Activated T-cell treated with anti-CD3 and anti-CD28 coated beads, Interleukin-2, amount 50 U/mL, for 1 hour (primary cell): Measurements from ENCODE around the gene ABLIM1.

Experiments used
- DNase-seq: peaks from one replicate; pipeline ENCODE4 v3.0.0-alpha.2; 2020

The ABLIM1 gene

GRCh38 chr10:114402871-114403540 lies 255.1 kb downstream of the ABLIM1 start:
- no peak for DNase-seq

- DNase-seq: no peak
Observed at GRCh38 chr10:114402233-114402632, 255.8 kb downstream of the ABLIM1 start.

- no peak for DNase-seq
Observed at GRCh38 chr10:114401195-114401791, 256.8 kb downstream of the ABLIM1 start.

GRCh38 chr10:114400091-114400490 lies 258.0 kb downstream of the ABLIM1 start:
- no peak for DNase-seq

- DNase-seq: no peak
Observed at GRCh38 chr10:114399576-114399975, 258.5 kb downstream of the ABLIM1 start.

- no peak for DNase-seq
Observed at GRCh38 chr10:114398587-114399331, 259.3 kb downstream of the ABLIM1 start.

- no peak for DNase-seq
Observed at GRCh38 chr10:114397651-114398145, 260.4 kb downstream of the ABLIM1 start.

- no peak for DNase-seq
Observed at GRCh38 chr10:114396464-114396863, 261.6 kb downstream of the ABLIM1 start.

- no peak for DNase-seq
Observed at GRCh38 chr10:114395366-114396022, 262.6 kb downstream of the ABLIM1 start.

GRCh38 chr10:114394531-114394930 lies 263.5 kb downstream of the ABLIM1 start:
- no peak for DNase-seq

GRCh38 chr10:114393886-114394285 lies 264.2 kb downstream of the ABLIM1 start:
- DNase-seq: no peak

GRCh38 chr10:114393482-114393881 lies 264.6 kb downstream of the ABLIM1 start:
- DNase-seq: no peak

GRCh38 chr10:114392112-114392835 lies 265.8 kb downstream of the ABLIM1 start:
- no peak for DNase-seq

GRCh38 chr10:114391599-114391998 lies 266.5 kb downstream of the ABLIM1 start:
- no peak for DNase-seq

GRCh38 chr10:114389426-114389825 lies 268.6 kb downstream of the ABLIM1 start:
- DNase-seq: no peak

- no peak for DNase-seq
Observed at GRCh38 chr10:114388275-114388674, 269.8 kb downstream of the ABLIM1 start.

GRCh38 chr10:114387784-114388183 lies 270.3 kb downstream of the ABLIM1 start:
- no peak for DNase-seq

- DNase-seq: no peak
Observed at GRCh38 chr10:114386452-114386851, 271.6 kb downstream of the ABLIM1 start.

- DNase-seq: no peak
Observed at GRCh38 chr10:114385557-114385956, 272.5 kb downstream of the ABLIM1 start.

- no peak for DNase-seq
Observed at GRCh38 chr10:114384601-114385000, 273.5 kb downstream of the ABLIM1 start.

GRCh38 chr10:114384181-114384580 lies 273.9 kb downstream of the ABLIM1 start:
- DNase-seq: no peak
